ENCODE results near the gene OR10R2.
A peak's percentile ranks its signal among the peaks of the same experiment; 100 is the strongest.

OR10R2 gene

DNA sequence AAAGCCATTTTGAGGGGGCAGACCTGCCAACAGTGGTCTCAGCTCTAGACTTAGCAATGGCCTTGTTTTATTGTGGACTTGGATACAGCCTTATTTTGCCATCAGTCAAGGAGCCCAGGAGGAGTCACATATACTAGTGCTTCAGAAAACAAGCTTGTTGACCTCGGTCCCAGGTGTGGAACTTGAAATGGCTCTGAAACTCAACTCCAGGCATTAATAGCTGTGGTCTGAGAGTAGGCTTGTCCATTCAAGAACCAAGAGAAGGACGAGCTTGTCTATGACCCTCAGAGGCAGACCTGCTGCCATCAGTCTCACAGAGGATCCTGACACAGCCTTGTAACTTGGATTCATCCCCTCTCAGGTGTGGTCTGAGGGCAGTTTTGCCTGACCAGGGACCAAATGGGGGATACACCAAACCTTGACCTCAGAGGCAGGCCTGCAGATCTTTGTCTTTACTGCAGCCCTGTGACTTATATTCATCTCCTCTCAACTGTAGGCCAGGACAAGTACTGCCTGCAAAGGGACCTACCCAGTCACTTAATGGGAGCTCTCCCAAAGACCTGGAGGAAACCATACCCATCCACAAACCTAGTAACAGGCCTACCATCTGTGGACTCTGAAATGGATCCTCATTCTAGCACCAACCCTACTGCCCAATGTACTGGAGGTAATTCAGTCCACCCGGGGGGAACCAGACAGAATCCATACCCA, 49.1 kb downstream of the OR10R2 start:
- in situ Hi-C loops (cut with MboI; ENCODE audit: low sequenced_read_pairs, unreplicated experiment) = loop anchor here (25.0 kb wide), 1 partner anchor 284 kb away; no protein-coding TSS in a partner anchor
- TF ChIP-seq, protein P1, sequence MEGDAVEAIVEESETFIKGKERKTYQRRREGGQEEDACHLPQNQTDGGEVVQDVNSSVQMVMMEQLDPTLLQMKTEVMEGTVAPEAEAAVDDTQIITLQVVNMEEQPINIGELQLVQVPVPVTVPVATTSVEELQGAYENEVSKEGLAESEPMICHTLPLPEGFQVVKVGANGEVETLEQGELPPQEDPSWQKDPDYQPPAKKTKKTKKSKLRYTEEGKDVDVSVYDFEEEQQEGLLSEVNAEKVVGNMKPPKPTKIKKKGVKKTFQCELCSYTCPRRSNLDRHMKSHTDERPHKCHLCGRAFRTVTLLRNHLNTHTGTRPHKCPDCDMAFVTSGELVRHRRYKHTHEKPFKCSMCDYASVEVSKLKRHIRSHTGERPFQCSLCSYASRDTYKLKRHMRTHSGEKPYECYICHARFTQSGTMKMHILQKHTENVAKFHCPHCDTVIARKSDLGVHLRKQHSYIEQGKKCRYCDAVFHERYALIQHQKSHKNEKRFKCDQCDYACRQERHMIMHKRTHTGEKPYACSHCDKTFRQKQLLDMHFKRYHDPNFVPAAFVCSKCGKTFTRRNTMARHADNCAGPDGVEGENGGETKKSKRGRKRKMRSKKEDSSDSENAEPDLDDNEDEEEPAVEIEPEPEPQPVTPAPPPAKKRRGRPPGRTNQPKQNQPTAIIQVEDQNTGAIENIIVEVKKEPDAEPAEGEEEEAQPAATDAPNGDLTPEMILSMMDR (IDR thresholded peaks at IDR 0.05; ENCODE audit: borderline replicate concordance, control extremely low read depth, extremely low read depth, insufficient read depth, missing control alignments) = no peak

DNA sequence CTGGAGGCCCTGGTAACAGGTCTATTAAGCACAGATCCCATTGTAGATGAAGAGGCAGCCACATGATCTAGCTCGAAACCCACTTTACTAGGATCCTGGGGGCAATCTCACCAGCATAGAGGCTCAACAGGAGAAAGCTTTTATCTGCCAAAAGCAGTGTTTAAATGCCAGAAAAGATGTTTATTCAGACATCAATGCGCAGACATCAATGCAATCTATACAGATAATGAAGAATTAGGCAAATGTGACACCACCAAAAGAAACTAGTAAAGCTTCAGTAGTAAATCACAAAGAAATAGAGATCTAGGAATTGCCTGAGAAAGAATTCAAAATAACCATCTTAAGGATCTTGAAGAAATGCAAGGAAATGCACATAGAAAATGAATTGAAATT, 49.6 kb downstream of the OR10R2 start:
- in situ Hi-C loops (cut with MboI; ENCODE audit: low sequenced_read_pairs, unreplicated experiment) = loop anchor here (25.0 kb wide), 1 partner anchor 284 kb away; no protein-coding TSS in a partner anchor
- TF ChIP-seq, protein P1 (IDR thresholded peaks at IDR 0.05; ENCODE audit: borderline replicate concordance, control extremely low read depth, extremely low read depth, insufficient read depth, missing control alignments) = no peak
- DNase-seq (ENCODE audit: low spot score) = no peak

More for the DNA sequence above, 49.1 kb downstream of the OR10R2 start:
- DNase-seq (ENCODE audit: low spot score) = no peak

DNA sequence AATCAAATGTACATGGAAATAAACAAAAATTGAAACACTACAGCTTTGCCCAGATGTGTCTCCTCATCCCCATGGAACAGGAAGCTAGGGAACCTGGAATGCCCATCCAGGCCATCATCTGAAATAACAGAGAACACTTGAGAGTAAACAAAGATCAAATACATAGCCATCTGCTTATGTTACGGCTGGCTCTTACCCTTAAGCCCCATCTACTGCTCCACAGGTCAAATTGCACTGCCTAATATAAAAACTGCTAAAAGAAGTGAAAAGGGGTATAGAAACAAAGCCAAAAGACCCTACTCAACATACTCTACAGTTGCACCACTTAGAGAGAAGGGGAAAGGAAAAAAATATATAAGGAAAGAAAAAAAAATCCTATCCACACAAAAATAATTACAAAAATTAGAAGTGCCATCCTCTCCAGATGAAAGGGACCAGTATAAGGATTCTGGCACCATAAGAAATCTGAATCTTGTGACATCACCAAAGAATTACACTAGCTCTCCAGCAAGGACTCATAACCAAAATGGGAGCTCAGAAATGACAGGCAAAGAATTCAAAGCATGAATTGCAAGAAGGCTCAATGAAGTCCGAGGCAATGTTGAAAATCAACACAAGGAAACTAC, 55.3 kb downstream of the OR10R2 start:
- in situ Hi-C loops (cut with MboI; ENCODE audit: low sequenced_read_pairs, unreplicated experiment) = no loop called here
- TF ChIP-seq, protein P1 (IDR thresholded peaks at IDR 0.05; ENCODE audit: borderline replicate concordance, control extremely low read depth, extremely low read depth, insufficient read depth, missing control alignments) = no peak
- DNase-seq (ENCODE audit: low spot score) = peak; percentile 5

Data from GM13976 (cell line).